ENCODE data around the gene RSF1. TPM values are rescaled to one million over a fixed set of nuclear protein-coding genes. Genes with fewer than 3 reads are reported as not detected.
A peak's percentile ranks its signal among the peaks of the same experiment; 100 is the strongest.
"Not testable (repeated sequence)": the region's sequence is repeated elsewhere in the genome, so short reads cannot be mapped to it uniquely, and the experiment has no call there.

Gene RSF1
- total RNA-seq: 10 to 100 TPM; 37.1 to 94.8 (median 55.2) TPM

GRCh38 chr11:77820565-77821348 is at the start of gene RSF1, which contains the start of gene AAMDC:
Gene RSF1 (minus strand): TSS chr11:77820722. CDS start chr11:77820714, 8 bp downstream.
Gene AAMDC (plus strand): TSS chr11:77821144. CDS start chr11:77842497, 21,353 bp downstream.
- in situ Hi-C loops (cut with MboI; ENCODE audit: low pct_unique_long_range_greater_than_20kb in 2 of 9, low sequenced_read_pairs in 9 of 9, unreplicated experiment in 9 of 9): no loop called here
- Histone ChIP-seq H3K27ac (peak within 1 kb of the TSS; percentile 87 to 96), H3K4me3 (peak within 1 kb of the TSS; percentile 73 to 96 (median 82)), H3K4me1 (replicated peaks in 1 of 2) (peaks cover 4 to 5% of the 10 kb centered on the region in 2 donors)
- ATAC-seq (replicated peaks in 6 of 8): peak; percentile 76 to 88 (median 84)
- 0% methylated on average over 5 of the region's 64 CpGs; no CpG with 5 or more reads in 9 of the 10 experiments for WGBS, 10 experiments

- H3K4me1 ChIP-seq (replicated peaks in 1 of 2): no peaks in the 10 kb centered on the region
- 94 to 100% (median 100%) methylated on average over 1 to 4 of the region's 4 CpGs; no CpG with 5 or more reads in 3 of the 10 experiments for WGBS, 10 experiments
- no peak overlapping the region for H3K27ac ChIP-seq
- no peak for ATAC-seq (replicated peaks in 6 of 8)
- in situ Hi-C loops (cut with MboI; ENCODE audit: low pct_unique_long_range_greater_than_20kb in 2 of 9, low sequenced_read_pairs in 9 of 9, unreplicated experiment in 9 of 9): no loop called here
- H3K4me3 ChIP-seq: no peak overlapping the region
Measured at GRCh38 chr11:77868744-77869143, 48.2 kb upstream of the RSF1 start.

- ATAC-seq (replicated peaks in 6 of 8): peak in 1 of 8 experiments; percentile 62
- 63 to 100% (median 83%) methylated on average over 1 of the region's 1 CpG; no CpG with 5 or more reads in 5 of the 10 experiments for WGBS, 10 experiments
- no peaks in the 10 kb centered on the region for H3K4me1 ChIP-seq (replicated peaks in 1 of 2)
- H3K27ac ChIP-seq: no peak overlapping the region
- in situ Hi-C loops (cut with MboI; ENCODE audit: low pct_unique_long_range_greater_than_20kb in 2 of 9, low sequenced_read_pairs in 9 of 9, unreplicated experiment in 9 of 9): no loop called here
- H3K4me3 ChIP-seq: no peak overlapping the region
Measured at GRCh38 chr11:77866336-77866735, 45.8 kb upstream of the RSF1 start.

GRCh38 chr11:77865805-77866204 is 45.3 kb upstream of the RSF1 start:
- WGBS, 10 experiments: 0 to 100% (median 50%) methylated on average over 1 of the region's 1 CpG; no CpG with 5 or more reads in 5 of the 10 experiments
- no peak overlapping the region for H3K27ac ChIP-seq
- no peak overlapping the region for H3K4me3 ChIP-seq
- H3K4me1 ChIP-seq (replicated peaks in 1 of 2): no peaks in the 10 kb centered on the region
- peak in 1 of 8 experiments; percentile 26 for ATAC-seq (replicated peaks in 6 of 8)
- in situ Hi-C loops (cut with MboI; ENCODE audit: low pct_unique_long_range_greater_than_20kb in 2 of 9, low sequenced_read_pairs in 9 of 9, unreplicated experiment in 9 of 9): no loop called here

- 80 to 100% (median 92%) methylated on average over 1 to 8 of the region's 10 CpGs; no CpG with 5 or more reads in 3 of the 10 experiments for WGBS, 10 experiments
- ATAC-seq (replicated peaks in 6 of 8); H3K4me3 ChIP-seq; in situ Hi-C loops (cut with MboI; ENCODE audit: low pct_unique_long_range_greater_than_20kb in 2 of 9, low sequenced_read_pairs in 9 of 9, unreplicated experiment in 9 of 9); H3K4me1 ChIP-seq (replicated peaks in 1 of 2); H3K27ac ChIP-seq: not testable (repeated sequence)
Measured at GRCh38 chr11:77861444-77861843, 40.9 kb upstream of the RSF1 start.

GRCh38 chr11:77857906-77858457 is 37.5 kb upstream of the RSF1 start:
- ATAC-seq (replicated peaks in 6 of 8); in situ Hi-C loops (cut with MboI; ENCODE audit: low pct_unique_long_range_greater_than_20kb in 2 of 9, low sequenced_read_pairs in 9 of 9, unreplicated experiment in 9 of 9); H3K4me1 ChIP-seq (replicated peaks in 1 of 2); H3K27ac ChIP-seq; H3K4me3 ChIP-seq: not testable (repeated sequence)
- 70 to 100% (median 95%) methylated on average over 1 to 7 of the region's 10 CpGs; no CpG with 5 or more reads in 1 of the 10 experiments for WGBS, 10 experiments

GRCh38 chr11:77854838-77855237 is 34.3 kb upstream of the RSF1 start:
- no peak for ATAC-seq (replicated peaks in 6 of 8)
- H3K4me3 ChIP-seq: no peak overlapping the region
- no peak overlapping the region for H3K27ac ChIP-seq
- no peaks in the 10 kb centered on the region for H3K4me1 ChIP-seq (replicated peaks in 1 of 2)
- WGBS, 10 experiments: 92 to 100% (median 100%) methylated on average over 1 to 2 of the region's 2 CpGs; no CpG with 5 or more reads in 7 of the 10 experiments
- in situ Hi-C loops (cut with MboI; ENCODE audit: low pct_unique_long_range_greater_than_20kb in 2 of 9, low sequenced_read_pairs in 9 of 9, unreplicated experiment in 9 of 9): no loop called here

GRCh38 chr11:77851503-77851902 is 31.0 kb upstream of the RSF1 start:
- in situ Hi-C loops (cut with MboI; ENCODE audit: low pct_unique_long_range_greater_than_20kb in 2 of 9, low sequenced_read_pairs in 9 of 9, unreplicated experiment in 9 of 9): no loop called here
- Histone ChIP-seq H3K27ac (no peak overlapping the region), H3K4me3 (no peak overlapping the region), H3K4me1 (replicated peaks in 1 of 2) (no peaks in the 10 kb centered on the region)
- peak in 7 of 8 experiments; percentile 41 to 92 (median 63) for ATAC-seq (replicated peaks in 6 of 8)
- WGBS, 10 experiments: 20 to 75% (median 60%) methylated on average over 1 of the region's 1 CpG; no CpG with 5 or more reads in 5 of the 10 experiments

GRCh38 chr11:77843700-77844099 is 23.2 kb upstream of the RSF1 start:
- H3K27ac ChIP-seq; H3K4me3 ChIP-seq; H3K4me1 ChIP-seq (replicated peaks in 1 of 2); ATAC-seq (replicated peaks in 6 of 8); in situ Hi-C loops (cut with MboI; ENCODE audit: low pct_unique_long_range_greater_than_20kb in 2 of 9, low sequenced_read_pairs in 9 of 9, unreplicated experiment in 9 of 9): not testable (repeated sequence)
- 22 to 100% (median 45%) methylated on average over 1 to 4 of the region's 5 CpGs; no CpG with 5 or more reads in 3 of the 10 experiments for WGBS, 10 experiments

GRCh38 chr11:77842441-77843121 is 22.1 kb upstream of the RSF1 start:
- H3K27ac ChIP-seq: no peak overlapping the region
- no peaks in the 10 kb centered on the region for H3K4me1 ChIP-seq (replicated peaks in 1 of 2)
- H3K4me3 ChIP-seq: no peak overlapping the region
- ATAC-seq (replicated peaks in 6 of 8): no peak
- in situ Hi-C loops (cut with MboI; ENCODE audit: low pct_unique_long_range_greater_than_20kb in 2 of 9, low sequenced_read_pairs in 9 of 9, unreplicated experiment in 9 of 9): no loop called here
- 22 to 100% (median 79%) methylated on average over 1 of the region's 1 CpG; no CpG with 5 or more reads in 4 of the 10 experiments for WGBS, 10 experiments

GRCh38 chr11:77833302-77833701 is 12.8 kb upstream of the RSF1 start:
- Histone ChIP-seq H3K4me1 (replicated peaks in 1 of 2) (no peaks in the 10 kb centered on the region), H3K27ac (no peak overlapping the region), H3K4me3 (no peak overlapping the region)
- WGBS, 10 experiments: 83 to 100% (median 100%) methylated on average over 1 to 4 of the region's 4 CpGs; no CpG with 5 or more reads in 3 of the 10 experiments
- in situ Hi-C loops (cut with MboI; ENCODE audit: low pct_unique_long_range_greater_than_20kb in 2 of 9, low sequenced_read_pairs in 9 of 9, unreplicated experiment in 9 of 9): no loop called here
- ATAC-seq (replicated peaks in 6 of 8): no peak

GRCh38 chr11:77828926-77829325 is 8.4 kb upstream of the RSF1 start:
- Histone ChIP-seq H3K4me3 (no peak overlapping the region), H3K27ac (no peak overlapping the region), H3K4me1 (replicated peaks in 1 of 2) (no peaks in the 10 kb centered on the region)
- in situ Hi-C loops (cut with MboI; ENCODE audit: low pct_unique_long_range_greater_than_20kb in 2 of 9, low sequenced_read_pairs in 9 of 9, unreplicated experiment in 9 of 9): no loop called here
- no peak for ATAC-seq (replicated peaks in 6 of 8)
- 60 to 100% (median 92%) methylated on average over 1 to 2 of the region's 2 CpGs; no CpG with 5 or more reads in 1 of the 10 experiments for WGBS, 10 experiments

- 63 to 100% (median 100%) methylated on average over 1 of the region's 1 CpG; no CpG with 5 or more reads in 3 of the 10 experiments for WGBS, 10 experiments
- Histone ChIP-seq H3K27ac (no peak overlapping the region), H3K4me3 (no peak overlapping the region), H3K4me1 (replicated peaks in 1 of 2) (no peaks in the 10 kb centered on the region)
- in situ Hi-C loops (cut with MboI; ENCODE audit: low pct_unique_long_range_greater_than_20kb in 2 of 9, low sequenced_read_pairs in 9 of 9, unreplicated experiment in 9 of 9): no loop called here
- no peak for ATAC-seq (replicated peaks in 6 of 8)
Measured at GRCh38 chr11:77823775-77824174, 3.3 kb upstream of the RSF1 start.

Measured in motor neuron (in vitro differentiated cells).